GM23338 (cell line): ENCODE measurements around the gene RAP1B. TPM values are rescaled to one million over a fixed set of nuclear protein-coding genes. Genes with fewer than 3 reads are reported as not detected.

Experiments
- ATAC-seq: fragments of 200-7000 bp; cut with Tn5 transposase; 3 replicates; pipeline ENCODE4 v1.9.1; 2020
- DNase-seq: peaks from one replicate; pipeline ENCODE4 v3.0.0-alpha.2; 2015; ENCODE audit warnings: low spot score
- H2AFZ ChIP-seq: fragments of 200-600 bp; sonication (generic); 2 replicates; pipeline ENCODE4 v1.8.0; 2016; ENCODE audit warnings: antibody characterized with exemption, mild to moderate bottlenecking, moderate library complexity
- H3F3A ChIP-seq: fragments of 200-600 bp; sonication (generic); replicated peaks from 2 replicates; pipeline ENCODE4 v1.8.0; 2017; ENCODE audit warnings: antibody characterized with exemption, mixed run types, low read depth
- H3K27ac ChIP-seq: fragments of 200-600 bp; sonication (generic); 2 replicates; pipeline ENCODE4 v1.6.1; 2016; ENCODE audit warnings: low read depth
- H3K27me3 ChIP-seq: fragments of 200-600 bp; sonication (generic); 2 replicates; pipeline ENCODE4 v1.8.0; 2016; ENCODE audit warnings: mild to moderate bottlenecking, mixed run types, moderate library complexity; ENCODE audit not compliant: insufficient read depth
- H3K36me3 ChIP-seq: fragments of 200-600 bp; sonication (generic); 2 replicates; pipeline ENCODE4 v1.8.0; 2016; ENCODE audit warnings: mild to moderate bottlenecking; ENCODE audit not compliant: insufficient read depth
- H3K4me1 ChIP-seq: fragments of 200-600 bp; sonication (generic); 2 replicates; pipeline ENCODE4 v1.8.0; 2016; ENCODE audit warnings: mild to moderate bottlenecking, moderate library complexity; ENCODE audit not compliant: insufficient read depth
- H3K4me2 ChIP-seq: fragments of 200-600 bp; sonication (generic); 2 replicates; pipeline ENCODE4 v1.7.1; 2017; ENCODE audit warnings: mixed run types
- H3K4me3 ChIP-seq: fragments of 200-600 bp; sonication (generic); 2 replicates; pipeline ENCODE4 v1.6.1; 2016; ENCODE audit warnings: mixed run types
- H3K79me2 ChIP-seq: fragments of 200-600 bp; sonication (generic); replicated peaks from 2 replicates; pipeline ENCODE4 v1.8.0; 2017; ENCODE audit warnings: mild to moderate bottlenecking; ENCODE audit not compliant: insufficient read depth
- H3K9me2 ChIP-seq: fragments of 200-600 bp; sonication (generic); 2 replicates; pipeline ENCODE4 v1.8.0; 2017; ENCODE audit not compliant: insufficient read depth
- H4K20me1 ChIP-seq: fragments of 200-600 bp; sonication (generic); replicated peaks from 2 replicates; pipeline ENCODE4 v1.8.0; 2017; ENCODE audit warnings: mild to moderate bottlenecking; ENCODE audit not compliant: insufficient read depth
- H3K27ac Mint-ChIP-seq: 2 replicates; pipeline ENCODE4 v1.8.0; 2020; ENCODE audit warnings: inconsistent platforms, mild to moderate bottlenecking, moderate library complexity, mixed read lengths
- H3K27me3 Mint-ChIP-seq: 3 replicates; pipeline ENCODE4 v1.8.0; 2022; ENCODE audit warnings: low read depth, mild to moderate bottlenecking, moderate library complexity, mixed read lengths, inconsistent platforms; ENCODE audit not compliant: insufficient read depth, poor library complexity
- H3K36me3 Mint-ChIP-seq: 3 replicates; pipeline ENCODE4 v1.8.0; 2021; ENCODE audit warnings: low read depth, mild to moderate bottlenecking, inconsistent platforms, moderate library complexity, mixed read lengths
- H3K4me1 Mint-ChIP-seq: 3 replicates; pipeline ENCODE4 v1.8.0; 2020; ENCODE audit warnings: mild to moderate bottlenecking, inconsistent platforms, mixed read lengths
- H3K4me3 Mint-ChIP-seq: 3 replicates; pipeline ENCODE4 v1.8.0; 2021; ENCODE audit warnings: moderate library complexity, mild to moderate bottlenecking, inconsistent platforms, mixed read lengths
- H3K9me3 Mint-ChIP-seq: 3 replicates; pipeline ENCODE4 v1.8.0; 2020; ENCODE audit warnings: moderate library complexity, mild to moderate bottlenecking, inconsistent platforms, mixed read lengths
- CREB1 ChIP-seq: fragments of 250-450 bp; sonication (Bioruptor Pico); IDR thresholded peaks from 2 replicates; pipeline ENCODE4 v1.5.0; 2020; ENCODE audit warnings: low read depth, mild to moderate bottlenecking, moderate library complexity
- EZH2 ChIP-seq: fragments of 200-600 bp; sonication (generic); IDR thresholded peaks from one replicate; pipeline ENCODE4 v1.8.0; 2017; ENCODE audit warnings: antibody characterized with exemption, mild to moderate bottlenecking, low read depth; ENCODE audit not compliant: unreplicated experiment
- EZH2phosphoT487 ChIP-seq: fragments of 200-600 bp; sonication (generic); IDR thresholded peaks from one replicate; pipeline ENCODE4 v1.8.1; 2018; ENCODE audit warnings: antibody characterized with exemption; ENCODE audit not compliant: unreplicated experiment
- JUNB ChIP-seq: IDR thresholded peaks from one replicate; pipeline ENCODE4 v1.6.1; 2016; ENCODE audit warnings: antibody characterized with exemption; ENCODE audit not compliant: unreplicated experiment
- NANOG ChIP-seq: IDR thresholded peaks from 2 replicates; pipeline ENCODE4 v1.6.1; 2016; ENCODE audit warnings: antibody characterized with exemption, borderline replicate concordance
- POLR2AphosphoS5 ChIP-seq: IDR thresholded peaks from 2 replicates; pipeline ENCODE4 v1.6.1; 2016; ENCODE audit warnings: antibody characterized with exemption, low read depth
- STAT1 ChIP-seq: IDR thresholded peaks from one replicate; pipeline ENCODE4 v1.6.1; 2016; ENCODE audit warnings: antibody characterized with exemption; ENCODE audit not compliant: unreplicated experiment
- ZNF114 ChIP-seq: fragments of 250-450 bp; sonication (Bioruptor Pico); IDR thresholded peaks from 2 replicates; pipeline ENCODE4 v1.5.0; 2020; ENCODE audit warnings: mild to moderate bottlenecking, moderate library complexity
- polyA plus RNA-seq: library from polyadenylated mRNA; unstranded; fragments of >200 nt; fragmentation: Nextera tagmentation; extraction: Ambion mirVana; gene quantifications from 2 replicates; pipeline ENCODE4 v1.2.1, GENCODE V29; 2016
- total RNA-seq: library from RNA; depleted of rRNA; stranded (reverse); fragments of >200 nt; shearing (Covaris generic); gene quantifications from 2 replicates; pipeline ENCODE4 v1.2.3, GENCODE V29; 2014
- TF ChIP-seq, protein P1 (sequence below), 2 experiments: fragments of 200-600 bp in 1 of 2; sonication (generic) in 1 of 2; conservative IDR thresholded peaks; 2 replicates each; pipeline versions ENCODE4 v1.5.1 to v1.6.1; 2016 to 2017; ENCODE audit warnings: antibody characterized with exemption in 2 of 2, low read depth in 2 of 2, mild to moderate bottlenecking in 2 of 2, moderate library complexity in 1 of 2
- TF ChIP-seq, protein P2 (sequence below): IDR thresholded peaks from 2 replicates; pipeline ENCODE4 v1.6.1; 2016; ENCODE audit warnings: antibody characterized with exemption
- TF ChIP-seq, protein P3 (sequence below): fragments of 250-450 bp; sonication (Bioruptor Pico); IDR thresholded peaks from 2 replicates; pipeline ENCODE4 v1.5.0; 2020; ENCODE audit warnings: mild to moderate bottlenecking, moderate library complexity

The RAP1B gene
- total and polyA plus RNA-seq, 2 experiments from 2014 or later: 90.6 to 128 TPM

DNA sequence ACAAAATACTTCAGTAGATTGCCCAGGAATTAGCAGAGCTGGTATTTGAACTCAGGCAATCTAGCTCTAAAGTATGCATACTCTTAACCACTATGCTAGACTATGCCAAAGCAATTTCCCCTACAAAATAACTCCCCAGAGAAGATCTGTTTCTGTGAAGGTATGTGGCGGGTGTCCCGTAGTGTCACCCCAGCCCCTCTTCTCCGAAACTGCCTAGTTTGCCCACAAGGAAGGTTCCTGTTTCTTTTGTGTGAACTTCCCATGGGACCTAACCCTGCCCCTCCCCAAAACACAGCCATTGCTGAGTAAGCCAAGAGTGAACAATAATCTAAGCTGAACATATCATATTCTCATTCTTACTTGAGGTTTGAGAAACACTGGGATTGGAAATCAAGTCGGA, 15.5 kb upstream of the RAP1B start (continued):
- TF ChIP-seq, protein P1, sequence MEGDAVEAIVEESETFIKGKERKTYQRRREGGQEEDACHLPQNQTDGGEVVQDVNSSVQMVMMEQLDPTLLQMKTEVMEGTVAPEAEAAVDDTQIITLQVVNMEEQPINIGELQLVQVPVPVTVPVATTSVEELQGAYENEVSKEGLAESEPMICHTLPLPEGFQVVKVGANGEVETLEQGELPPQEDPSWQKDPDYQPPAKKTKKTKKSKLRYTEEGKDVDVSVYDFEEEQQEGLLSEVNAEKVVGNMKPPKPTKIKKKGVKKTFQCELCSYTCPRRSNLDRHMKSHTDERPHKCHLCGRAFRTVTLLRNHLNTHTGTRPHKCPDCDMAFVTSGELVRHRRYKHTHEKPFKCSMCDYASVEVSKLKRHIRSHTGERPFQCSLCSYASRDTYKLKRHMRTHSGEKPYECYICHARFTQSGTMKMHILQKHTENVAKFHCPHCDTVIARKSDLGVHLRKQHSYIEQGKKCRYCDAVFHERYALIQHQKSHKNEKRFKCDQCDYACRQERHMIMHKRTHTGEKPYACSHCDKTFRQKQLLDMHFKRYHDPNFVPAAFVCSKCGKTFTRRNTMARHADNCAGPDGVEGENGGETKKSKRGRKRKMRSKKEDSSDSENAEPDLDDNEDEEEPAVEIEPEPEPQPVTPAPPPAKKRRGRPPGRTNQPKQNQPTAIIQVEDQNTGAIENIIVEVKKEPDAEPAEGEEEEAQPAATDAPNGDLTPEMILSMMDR (conservative IDR thresholded peaks at IDR 0.05; ENCODE audit: low read depth in 2 of 2): no peak

DNA sequence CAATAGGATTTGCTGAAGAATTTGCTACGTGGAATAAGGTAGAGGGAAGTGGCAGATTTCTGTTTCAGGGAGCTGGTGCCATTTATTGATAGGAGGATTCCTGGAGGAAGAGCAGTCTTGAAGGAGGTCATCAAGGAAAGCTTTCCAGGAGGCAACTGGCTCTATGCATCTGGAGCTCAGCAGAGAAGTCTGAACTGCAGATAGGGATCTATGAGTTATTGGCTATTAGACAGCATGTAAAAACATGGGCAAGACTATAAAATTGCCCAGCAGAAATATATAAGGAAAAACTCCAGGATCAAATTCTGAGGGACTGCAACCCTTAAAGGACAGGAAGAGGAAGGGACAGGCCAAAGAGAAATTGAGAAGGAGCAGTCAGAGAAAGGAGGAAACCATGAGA, 8.9 kb upstream of the RAP1B start:
- H3K27ac Mint-ChIP-seq: no peak overlapping the region
- no peaks in the 10 kb centered on the region for H3K36me3 ChIP-seq
- no peaks in the 10 kb centered on the region for H3K79me2 ChIP-seq
- no peaks in the 10 kb centered on the region for H3F3A ChIP-seq
- no peak overlapping the region for H3K27ac ChIP-seq
- H3K9me2 ChIP-seq: no peaks in the 10 kb centered on the region
- peaks cover 3% of the 10 kb centered on the region for H3K27me3 Mint-ChIP-seq
- no peaks in the 10 kb centered on the region for H3K4me1 ChIP-seq
- H3K4me3 Mint-ChIP-seq: no peak overlapping the region
- TF ChIP-seq CREB1 (CRISPR knock-in tag) (no peak), STAT1 (no peak), NANOG (no peak), EZH2 (no peak), ZNF114 (CRISPR knock-in tag) (no peak), POLR2AphosphoS5 (no peak), EZH2phosphoT487 (no peak), JUNB (no peak)
- TF ChIP-seq, protein P2, sequence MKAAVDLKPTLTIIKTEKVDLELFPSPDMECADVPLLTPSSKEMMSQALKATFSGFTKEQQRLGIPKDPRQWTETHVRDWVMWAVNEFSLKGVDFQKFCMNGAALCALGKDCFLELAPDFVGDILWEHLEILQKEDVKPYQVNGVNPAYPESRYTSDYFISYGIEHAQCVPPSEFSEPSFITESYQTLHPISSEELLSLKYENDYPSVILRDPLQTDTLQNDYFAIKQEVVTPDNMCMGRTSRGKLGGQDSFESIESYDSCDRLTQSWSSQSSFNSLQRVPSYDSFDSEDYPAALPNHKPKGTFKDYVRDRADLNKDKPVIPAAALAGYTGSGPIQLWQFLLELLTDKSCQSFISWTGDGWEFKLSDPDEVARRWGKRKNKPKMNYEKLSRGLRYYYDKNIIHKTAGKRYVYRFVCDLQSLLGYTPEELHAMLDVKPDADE: no peak
- TF ChIP-seq, protein P1 (conservative IDR thresholded peaks at IDR 0.05; ENCODE audit: low read depth in 2 of 2): no peak
- TF ChIP-seq, protein P3, sequence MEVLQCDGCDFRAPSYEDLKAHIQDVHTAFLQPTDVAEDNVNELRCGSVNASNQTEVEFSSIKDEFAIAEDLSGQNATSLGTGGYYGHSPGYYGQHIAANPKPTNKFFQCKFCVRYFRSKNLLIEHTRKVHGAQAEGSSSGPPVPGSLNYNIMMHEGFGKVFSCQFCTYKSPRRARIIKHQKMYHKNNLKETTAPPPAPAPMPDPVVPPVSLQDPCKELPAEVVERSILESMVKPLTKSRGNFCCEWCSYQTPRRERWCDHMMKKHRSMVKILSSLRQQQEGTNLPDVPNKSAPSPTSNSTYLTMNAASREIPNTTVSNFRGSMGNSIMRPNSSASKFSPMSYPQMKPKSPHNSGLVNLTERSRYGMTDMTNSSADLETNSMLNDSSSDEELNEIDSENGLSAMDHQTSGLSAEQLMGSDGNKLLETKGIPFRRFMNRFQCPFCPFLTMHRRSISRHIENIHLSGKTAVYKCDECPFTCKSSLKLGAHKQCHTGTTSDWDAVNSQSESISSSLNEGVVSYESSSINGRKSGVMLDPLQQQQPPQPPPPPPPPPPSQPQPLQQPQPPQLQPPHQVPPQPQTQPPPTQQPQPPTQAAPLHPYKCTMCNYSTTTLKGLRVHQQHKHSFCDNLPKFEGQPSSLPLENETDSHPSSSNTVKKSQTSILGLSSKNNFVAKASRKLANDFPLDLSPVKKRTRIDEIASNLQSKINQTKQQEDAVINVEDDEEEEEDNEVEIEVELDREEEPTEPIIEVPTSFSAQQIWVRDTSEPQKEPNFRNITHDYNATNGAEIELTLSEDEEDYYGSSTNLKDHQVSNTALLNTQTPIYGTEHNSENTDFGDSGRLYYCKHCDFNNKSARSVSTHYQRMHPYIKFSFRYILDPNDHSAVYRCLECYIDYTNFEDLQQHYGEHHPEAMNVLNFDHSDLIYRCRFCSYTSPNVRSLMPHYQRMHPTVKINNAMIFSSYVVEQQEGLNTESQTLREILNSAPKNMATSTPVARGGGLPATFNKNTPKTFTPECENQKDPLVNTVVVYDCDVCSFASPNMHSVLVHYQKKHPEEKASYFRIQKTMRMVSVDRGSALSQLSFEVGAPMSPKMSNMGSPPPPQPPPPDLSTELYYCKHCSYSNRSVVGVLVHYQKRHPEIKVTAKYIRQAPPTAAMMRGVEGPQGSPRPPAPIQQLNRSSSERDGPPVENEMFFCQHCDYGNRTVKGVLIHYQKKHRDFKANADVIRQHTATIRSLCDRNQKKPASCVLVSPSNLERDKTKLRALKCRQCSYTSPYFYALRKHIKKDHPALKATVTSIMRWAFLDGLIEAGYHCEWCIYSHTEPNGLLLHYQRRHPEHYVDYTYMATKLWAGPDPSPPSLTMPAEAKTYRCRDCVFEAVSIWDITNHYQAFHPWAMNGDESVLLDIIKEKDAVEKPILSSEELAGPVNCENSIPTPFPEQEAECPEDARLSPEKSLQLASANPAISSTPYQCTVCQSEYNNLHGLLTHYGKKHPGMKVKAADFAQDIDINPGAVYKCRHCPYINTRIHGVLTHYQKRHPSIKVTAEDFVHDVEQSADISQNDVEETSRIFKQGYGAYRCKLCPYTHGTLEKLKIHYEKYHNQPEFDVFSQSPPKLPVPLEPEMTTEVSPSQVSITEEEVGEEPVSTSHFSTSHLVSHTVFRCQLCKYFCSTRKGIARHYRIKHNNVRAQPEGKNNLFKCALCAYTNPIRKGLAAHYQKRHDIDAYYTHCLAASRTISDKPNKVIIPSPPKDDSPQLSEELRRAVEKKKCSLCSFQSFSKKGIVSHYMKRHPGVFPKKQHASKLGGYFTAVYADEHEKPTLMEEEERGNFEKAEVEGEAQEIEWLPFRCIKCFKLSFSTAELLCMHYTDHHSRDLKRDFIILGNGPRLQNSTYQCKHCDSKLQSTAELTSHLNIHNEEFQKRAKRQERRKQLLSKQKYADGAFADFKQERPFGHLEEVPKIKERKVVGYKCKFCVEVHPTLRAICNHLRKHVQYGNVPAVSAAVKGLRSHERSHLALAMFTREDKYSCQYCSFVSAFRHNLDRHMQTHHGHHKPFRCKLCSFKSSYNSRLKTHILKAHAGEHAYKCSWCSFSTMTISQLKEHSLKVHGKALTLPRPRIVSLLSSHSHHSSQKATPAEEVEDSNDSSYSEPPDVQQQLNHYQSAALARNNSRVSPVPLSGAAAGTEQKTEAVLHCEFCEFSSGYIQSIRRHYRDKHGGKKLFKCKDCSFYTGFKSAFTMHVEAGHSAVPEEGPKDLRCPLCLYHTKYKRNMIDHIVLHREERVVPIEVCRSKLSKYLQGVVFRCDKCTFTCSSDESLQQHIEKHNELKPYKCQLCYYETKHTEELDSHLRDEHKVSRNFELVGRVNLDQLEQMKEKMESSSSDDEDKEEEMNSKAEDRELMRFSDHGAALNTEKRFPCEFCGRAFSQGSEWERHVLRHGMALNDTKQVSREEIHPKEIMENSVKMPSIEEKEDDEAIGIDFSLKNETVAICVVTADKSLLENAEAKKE (CRISPR knock-in tag): no peak
- H3K4me1 Mint-ChIP-seq: no peaks in the 10 kb centered on the region
- H2AFZ ChIP-seq: no peak overlapping the region
- no peak for ATAC-seq
- DNase-seq: no peak
- H3K4me2 ChIP-seq: no peak overlapping the region
- no peaks in the 10 kb centered on the region for H3K27me3 ChIP-seq
- no peak overlapping the region for H3K4me3 ChIP-seq
- no peaks in the 10 kb centered on the region for H4K20me1 ChIP-seq
- no peaks in the 10 kb centered on the region; the same call in 2 of the 3 replicates for H3K9me3 Mint-ChIP-seq
- H3K36me3 Mint-ChIP-seq: no peaks in the 10 kb centered on the region
